Right lobe of liver (tissue), 6 donors: Measurements from ENCODE around the gene C4orf51. TPM values are rescaled to one million over a fixed set of nuclear protein-coding genes. Genes with fewer than 3 reads are reported as not detected.

Experiments used
- ATAC-seq, 4 donors: fragments of 200-7000 bp; cut with Tn5 transposase; one replicate each; pipeline ENCODE4 v1.9.1; 2020; ENCODE audit warnings: mild to moderate bottlenecking in 4 of 4, moderate library complexity in 4 of 4
- DNase-seq, 3 donors: peaks; one replicate each; pipeline ENCODE4 v3.0.0-alpha.2; 2020
- H3K27ac ChIP-seq, 3 donors: fragments of 200-600 bp; one replicate each; pipeline ENCODE4 v1.8.0; 2022
- H3K27me3 ChIP-seq, 2 donors: fragments of 200-600 bp; one replicate each; pipeline ENCODE4 v1.8.0; 2022
- H3K36me3 ChIP-seq, 4 donors: fragments of 200-600 bp; sonication (generic) in 1 of 4; one replicate each; pipeline versions ENCODE4 v1.5.1 to v1.8.0; 2017 to 2022; ENCODE audit warnings: control low read depth in 1 of 4
- H3K4me1 ChIP-seq, 4 donors: fragments of 200-600 bp; sonication (generic) in 1 of 4; one replicate each; pipeline versions ENCODE4 v1.5.1 to v1.8.0; 2017 to 2022; ENCODE audit warnings: control low read depth in 1 of 4
- H3K4me3 ChIP-seq, 3 donors: fragments of 200-600 bp; one replicate each; pipeline ENCODE4 v1.8.0; 2022
- H3K9me3 ChIP-seq, 4 donors: fragments of 200-600 bp; sonication (generic) in 1 of 4; one replicate each; pipeline versions ENCODE4 v1.5.1 to v1.8.0; 2017 to 2022; ENCODE audit warnings: control low read depth in 1 of 4
- POLR2A ChIP-seq: fragments of 450-650 bp; IDR thresholded peaks from one replicate; pipeline ENCODE4 v1.6.1; 2017; ENCODE audit warnings: antibody characterized with exemption, mild to moderate bottlenecking
- WGBS: methylation state at CpG from one replicate; pipeline ENCODE4 v1.1.6; 2018; ENCODE audit warnings: low coverage, low lambda C conversion rate; ENCODE audit not compliant: insufficient coverage; ENCODE audit errors: missing lambda C conversion rate; 5-methylcytosine and 5-hydroxymethylcytosine counted together
- intact Hi-C, 2 donors: fragments of 100-400 bp; cut with DNase I; formaldehyde crosslinking; loops; one replicate each; pipeline versions ENCODE4 v1.11.2 to v1.14.1; 2022
- total RNA-seq, 6 experiments: library from RNA; depleted of rRNA in 2 of 6; stranded (reverse); fragments of >200 nt in 2 of 6; fragmentation: NEBNext Ultra II Directional in 3 of 6; extraction: Animal tissue kit (Norgen Biotek cat#: 25700) in 3 of 6; gene quantifications; one replicate each; pipeline versions ENCODE4 v1.1.0 to v1.2.4, GENCODE V29; 2016 to 2023
- TF ChIP-seq, protein P1 (sequence below), 4 donors: fragments of 200-600 bp in 3 of 4; fragments of 450-650 bp in 1 of 4; IDR thresholded peaks; one replicate each; pipeline versions ENCODE4 v1.5.1 to v1.8.0; 2016 to 2022; ENCODE audit warnings: antibody characterized with exemption in 4 of 4, mild to moderate bottlenecking in 2 of 4
- donor health status: DM: no; HTN: yes; CAD: no.
- donor health status: DM: no; HTN: no; CAD: no.
- donor health status: DM: no; HTN: no; CAD: no.
- donor health status: DM: no; HTN: yes; CAD: no.
- donor health status: DM: no; HTN: yes; CAD: no.

C4orf51 gene
- total RNA-seq, 6 experiments from 2014 or later: not detected

GRCh38 chr4:145779319-145779801 lies 99.4 kb downstream of the C4orf51 start:
- no peaks in the 10 kb centered on the region for H3K4me1 ChIP-seq
- ATAC-seq (no peak), DNase-seq (no peak)
- no peaks in the 10 kb centered on the region for H3K36me3 ChIP-seq
- intact Hi-C loops: no loop called here
- no peak overlapping the region for H3K27ac ChIP-seq
- H3K27me3 ChIP-seq: no peaks in the 10 kb centered on the region
- 70% methylated on average over 6 of the region's 8 CpGs for WGBS
- no peaks in the 10 kb centered on the region for H3K9me3 ChIP-seq
- no peak overlapping the region for H3K4me3 ChIP-seq
- TF ChIP-seq, protein P1, sequence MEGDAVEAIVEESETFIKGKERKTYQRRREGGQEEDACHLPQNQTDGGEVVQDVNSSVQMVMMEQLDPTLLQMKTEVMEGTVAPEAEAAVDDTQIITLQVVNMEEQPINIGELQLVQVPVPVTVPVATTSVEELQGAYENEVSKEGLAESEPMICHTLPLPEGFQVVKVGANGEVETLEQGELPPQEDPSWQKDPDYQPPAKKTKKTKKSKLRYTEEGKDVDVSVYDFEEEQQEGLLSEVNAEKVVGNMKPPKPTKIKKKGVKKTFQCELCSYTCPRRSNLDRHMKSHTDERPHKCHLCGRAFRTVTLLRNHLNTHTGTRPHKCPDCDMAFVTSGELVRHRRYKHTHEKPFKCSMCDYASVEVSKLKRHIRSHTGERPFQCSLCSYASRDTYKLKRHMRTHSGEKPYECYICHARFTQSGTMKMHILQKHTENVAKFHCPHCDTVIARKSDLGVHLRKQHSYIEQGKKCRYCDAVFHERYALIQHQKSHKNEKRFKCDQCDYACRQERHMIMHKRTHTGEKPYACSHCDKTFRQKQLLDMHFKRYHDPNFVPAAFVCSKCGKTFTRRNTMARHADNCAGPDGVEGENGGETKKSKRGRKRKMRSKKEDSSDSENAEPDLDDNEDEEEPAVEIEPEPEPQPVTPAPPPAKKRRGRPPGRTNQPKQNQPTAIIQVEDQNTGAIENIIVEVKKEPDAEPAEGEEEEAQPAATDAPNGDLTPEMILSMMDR (IDR thresholded peaks at IDR 0.05): no peak
- no peak for TF ChIP-seq POLR2A

- 64% methylated on average over 2 of the region's 2 CpGs for WGBS
- Histone ChIP-seq H3K27me3 (no peaks in the 10 kb centered on the region), H3K27ac (no peak overlapping the region), H3K4me3 (no peak overlapping the region), H3K4me1 (peaks cover 0 to 12% (median 4%) of the 10 kb centered on the region in 4 donors), H3K9me3 (no peaks in the 10 kb centered on the region), H3K36me3 (no peaks in the 10 kb centered on the region)
- TF ChIP-seq, protein P1 (IDR thresholded peaks at IDR 0.05): no peak
- no peak for TF ChIP-seq POLR2A
- intact Hi-C loops: no loop called here
- ATAC-seq (no peak), DNase-seq (no peak)
Measured at GRCh38 chr4:145781351-145781750, 101.4 kb downstream of the C4orf51 start.

Other genes with a start within 250 kb of the C4orf51 start
- gene SMAD1, start 198.3 kb upstream of the C4orf51 start, total RNA-seq: 10 to 100 TPM; 12.4 to 30.5 (median 18.4) TPM
- 10 to 100 TPM; 11.4 to 27.1 (median 20.7) TPM for gene MMAA, start 60.8 kb upstream of the C4orf51 start, total RNA-seq